GM12891 (cell line): ENCODE results near the gene TRAPPC10.

Source experiments
- PAX5 ChIP-seq: IDR thresholded peaks from 2 replicates; pipeline ENCODE4 v1.6.1; 2011; ENCODE audit warnings: low read length, moderate library complexity, mild to moderate bottlenecking; ENCODE audit not compliant: insufficient read depth, severe bottlenecking
- POLR2A ChIP-seq: IDR thresholded peaks from 2 replicates; pipeline ENCODE4 v1.6.1; 2011; ENCODE audit warnings: low read depth, low read length, control low read depth
- POLR2AphosphoS5 ChIP-seq: IDR thresholded peaks from 2 replicates; pipeline ENCODE4 v1.6.1; 2011; ENCODE audit warnings: low read depth, low read length, control low read depth
- SPI1 ChIP-seq: IDR thresholded peaks from 2 replicates; pipeline ENCODE4 v1.6.1; 2011; ENCODE audit warnings: low read depth, low read length, control low read depth
- TAF1 ChIP-seq: IDR thresholded peaks from 2 replicates; pipeline ENCODE4 v1.6.1; 2011; ENCODE audit warnings: low read depth, low read length, control low read depth

GRCh38 chr21:44067011-44067839 lies 55.1 kb downstream of the TRAPPC10 start:
- TF ChIP-seq POLR2AphosphoS5, result no peak
- TF ChIP-seq POLR2A, result no peak
- TF ChIP-seq TAF1, result no peak
- no peak for TF ChIP-seq PAX5
- no peak for TF ChIP-seq SPI1
